Astrocyte of the spinal cord (primary cell): ENCODE data around the gene DHX57.

Experiments used
- DNase-seq: peaks from one replicate; pipeline ENCODE4 v3.0.0; 2011; ENCODE audit warnings: low read depth, low spot score
- H3K4me3 ChIP-seq: 2 replicates; pipeline ENCODE4 v1.5.1; 2011; ENCODE audit warnings: low read depth, mild to moderate bottlenecking, low read length, moderate library complexity
- CTCF ChIP-seq: IDR thresholded peaks from 2 replicates; pipeline ENCODE4 v1.5.1; 2012; ENCODE audit warnings: low read depth, mild to moderate bottlenecking, low read length, inconsistent platforms
- in situ Hi-C: cut with HindIII; loops from 2 replicates; pipeline ENCODE4 v1.10.0; 2017; ENCODE audit warnings: low sequenced_read_pairs

The DHX57 gene

DNA sequence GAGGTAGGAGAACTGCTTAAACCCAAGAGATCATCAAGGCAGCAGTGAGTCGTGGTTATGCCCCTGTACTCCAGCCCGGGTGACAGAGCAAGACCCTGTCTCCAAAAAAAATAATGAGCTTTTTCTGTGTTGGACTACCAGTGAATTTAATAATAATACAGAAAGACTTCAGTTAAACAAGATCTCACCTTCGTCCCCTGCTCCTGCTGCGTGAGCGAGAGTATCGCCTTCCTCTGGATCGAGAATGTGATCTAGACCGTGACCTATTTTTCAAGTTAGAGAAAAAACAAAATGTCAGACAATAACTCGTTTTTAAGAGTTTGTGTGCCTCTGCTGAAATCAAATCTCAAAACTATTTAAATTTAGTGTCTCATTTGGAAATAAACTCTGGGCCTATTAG lies 127.3 kb downstream of the DHX57 start:
- no peak overlapping the region for H3K4me3 ChIP-seq
- DNase-seq: no peak
- TF ChIP-seq CTCF: no peak
- in situ Hi-C loops: no loop called here

GRCh38 chr2:38747819-38748218 lies 127.9 kb downstream of the DHX57 start:
- H3K4me3 ChIP-seq: no peak overlapping the region
- no peak for TF ChIP-seq CTCF
- in situ Hi-C loops: no loop called here
- DNase-seq: no peak
